Measurements from ENCODE around the gene PRMT7. TPM values are rescaled to one million over a fixed set of nuclear protein-coding genes. Genes with fewer than 3 reads are reported as not detected.

Gene PRMT7
- total RNA-seq, 1 experiment from 2014 or later = 59.3 TPM

DNA sequence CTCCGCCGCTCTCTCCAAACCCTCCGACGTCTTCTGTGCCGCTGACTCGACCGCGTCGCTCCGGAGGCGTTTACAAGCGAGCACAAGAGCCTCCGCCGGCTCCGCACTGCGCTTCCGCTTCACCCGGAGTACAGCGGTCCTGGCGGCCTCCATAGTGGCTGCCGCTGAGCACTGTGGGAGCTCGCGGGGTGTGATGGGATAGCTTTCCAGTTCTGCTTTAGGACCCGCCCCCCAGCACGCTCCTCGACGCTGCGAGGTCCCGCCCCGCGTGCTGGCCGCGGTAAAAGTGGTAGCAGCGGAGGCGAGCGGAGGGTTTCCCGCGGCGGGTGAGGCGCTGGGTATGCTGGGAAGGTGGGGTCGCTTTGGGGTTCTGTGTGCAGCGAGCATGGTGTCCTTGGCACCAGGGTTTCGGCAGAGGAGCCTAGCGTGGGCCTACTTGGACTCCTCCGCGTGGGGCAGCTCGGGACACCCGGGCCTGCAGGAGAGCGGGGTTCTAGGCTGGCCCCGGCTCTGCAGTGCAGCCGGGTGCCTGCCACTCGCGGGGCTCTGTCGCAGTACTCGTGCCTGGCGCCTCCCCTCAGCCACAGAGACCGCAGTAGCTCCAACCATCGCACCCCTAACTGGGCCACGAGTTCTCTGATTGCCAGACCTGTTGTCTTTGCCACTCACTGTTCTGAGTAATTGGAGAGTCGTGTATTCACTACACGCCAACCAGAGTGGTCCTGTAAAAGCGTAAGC, at the start of gene PRMT7, which contains the start of gene SLC7A6OS (continued):
- TF ChIP-seq, protein P1, sequence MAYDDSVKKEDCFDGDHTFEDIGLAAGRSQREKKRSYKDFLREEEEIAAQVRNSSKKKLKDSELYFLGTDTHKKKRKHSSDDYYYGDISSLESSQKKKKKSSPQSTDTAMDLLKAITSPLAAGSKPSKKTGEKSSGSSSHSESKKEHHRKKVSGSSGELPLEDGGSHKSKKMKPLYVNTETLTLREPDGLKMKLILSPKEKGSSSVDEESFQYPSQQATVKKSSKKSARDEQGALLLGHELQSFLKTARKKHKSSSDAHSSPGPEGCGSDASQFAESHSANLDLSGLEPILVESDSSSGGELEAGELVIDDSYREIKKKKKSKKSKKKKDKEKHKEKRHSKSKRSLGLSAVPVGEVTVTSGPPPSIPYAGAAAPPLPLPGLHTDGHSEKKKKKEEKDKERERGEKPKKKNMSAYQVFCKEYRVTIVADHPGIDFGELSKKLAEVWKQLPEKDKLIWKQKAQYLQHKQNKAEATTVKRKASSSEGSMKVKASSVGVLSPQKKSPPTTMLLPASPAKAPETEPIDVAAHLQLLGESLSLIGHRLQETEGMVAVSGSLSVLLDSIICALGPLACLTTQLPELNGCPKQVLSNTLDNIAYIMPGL (CRISPR knock-in tag; IDR thresholded peaks at IDR 0.05) = peak; percentile 78; the same call in 1 of the 2 replicates
- TF ChIP-seq, protein P2, sequence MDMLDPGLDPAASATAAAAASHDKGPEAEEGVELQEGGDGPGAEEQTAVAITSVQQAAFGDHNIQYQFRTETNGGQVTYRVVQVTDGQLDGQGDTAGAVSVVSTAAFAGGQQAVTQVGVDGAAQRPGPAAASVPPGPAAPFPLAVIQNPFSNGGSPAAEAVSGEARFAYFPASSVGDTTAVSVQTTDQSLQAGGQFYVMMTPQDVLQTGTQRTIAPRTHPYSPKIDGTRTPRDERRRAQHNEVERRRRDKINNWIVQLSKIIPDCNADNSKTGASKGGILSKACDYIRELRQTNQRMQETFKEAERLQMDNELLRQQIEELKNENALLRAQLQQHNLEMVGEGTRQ (CRISPR knock-in tag; IDR thresholded peaks at IDR 0.05) = peak; percentile 53; the same call in 1 of the 2 replicates
- TF ChIP-seq ZNF138 (CRISPR knock-in tag; conservative IDR thresholded peaks at IDR 0.05) = peak; percentile 81; the same call in 1 of the 2 replicates
- TF ChIP-seq FOXK1 (CRISPR knock-in tag; IDR thresholded peaks at IDR 0.05) = peak; percentile 81
- TF ChIP-seq OVOL2 (CRISPR knock-in tag; IDR thresholded peaks at IDR 0.05; ENCODE audit: borderline replicate concordance) = no peak
- 0 out of 2 replicates have a peak, but pooled peaks have one; percentile 34 for TF ChIP-seq CBFB (CRISPR knock-in tag; IDR thresholded peaks at IDR 0.05; ENCODE audit: low read depth)
- no peak for TF ChIP-seq PRRX2 (CRISPR knock-in tag; IDR thresholded peaks at IDR 0.05)
- TF ChIP-seq, protein P3, sequence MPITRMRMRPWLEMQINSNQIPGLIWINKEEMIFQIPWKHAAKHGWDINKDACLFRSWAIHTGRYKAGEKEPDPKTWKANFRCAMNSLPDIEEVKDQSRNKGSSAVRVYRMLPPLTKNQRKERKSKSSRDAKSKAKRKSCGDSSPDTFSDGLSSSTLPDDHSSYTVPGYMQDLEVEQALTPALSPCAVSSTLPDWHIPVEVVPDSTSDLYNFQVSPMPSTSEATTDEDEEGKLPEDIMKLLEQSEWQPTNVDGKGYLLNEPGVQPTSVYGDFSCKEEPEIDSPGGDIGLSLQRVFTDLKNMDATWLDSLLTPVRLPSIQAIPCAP (CRISPR knock-in tag; IDR thresholded peaks at IDR 0.05) = no peak; the same call in 1 of the 2 replicates
- no peak; the same call in 1 of the 2 replicates for TF ChIP-seq NR2C2 (CRISPR knock-in tag; IDR thresholded peaks at IDR 0.05)
- peak; percentile 75 for TF ChIP-seq ETV6 (CRISPR knock-in tag; IDR thresholded peaks at IDR 0.05)
- peak; percentile 90 for TF ChIP-seq MYBL2 (CRISPR knock-in tag; IDR thresholded peaks at IDR 0.05)
- peak; percentile 63; the same call in 1 of the 2 replicates for TF ChIP-seq ELF4 (CRISPR knock-in tag; IDR thresholded peaks at IDR 0.05; ENCODE audit: low read depth)
- no peak for TF ChIP-seq ESRRA (CRISPR knock-in tag; IDR thresholded peaks at IDR 0.05; ENCODE audit: borderline replicate concordance)
- TF ChIP-seq, protein P4, sequence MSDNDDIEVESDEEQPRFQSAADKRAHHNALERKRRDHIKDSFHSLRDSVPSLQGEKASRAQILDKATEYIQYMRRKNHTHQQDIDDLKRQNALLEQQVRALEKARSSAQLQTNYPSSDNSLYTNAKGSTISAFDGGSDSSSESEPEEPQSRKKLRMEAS (CRISPR knock-in tag; IDR thresholded peaks at IDR 0.05) = peak; percentile 97
- TF ChIP-seq, protein P5, sequence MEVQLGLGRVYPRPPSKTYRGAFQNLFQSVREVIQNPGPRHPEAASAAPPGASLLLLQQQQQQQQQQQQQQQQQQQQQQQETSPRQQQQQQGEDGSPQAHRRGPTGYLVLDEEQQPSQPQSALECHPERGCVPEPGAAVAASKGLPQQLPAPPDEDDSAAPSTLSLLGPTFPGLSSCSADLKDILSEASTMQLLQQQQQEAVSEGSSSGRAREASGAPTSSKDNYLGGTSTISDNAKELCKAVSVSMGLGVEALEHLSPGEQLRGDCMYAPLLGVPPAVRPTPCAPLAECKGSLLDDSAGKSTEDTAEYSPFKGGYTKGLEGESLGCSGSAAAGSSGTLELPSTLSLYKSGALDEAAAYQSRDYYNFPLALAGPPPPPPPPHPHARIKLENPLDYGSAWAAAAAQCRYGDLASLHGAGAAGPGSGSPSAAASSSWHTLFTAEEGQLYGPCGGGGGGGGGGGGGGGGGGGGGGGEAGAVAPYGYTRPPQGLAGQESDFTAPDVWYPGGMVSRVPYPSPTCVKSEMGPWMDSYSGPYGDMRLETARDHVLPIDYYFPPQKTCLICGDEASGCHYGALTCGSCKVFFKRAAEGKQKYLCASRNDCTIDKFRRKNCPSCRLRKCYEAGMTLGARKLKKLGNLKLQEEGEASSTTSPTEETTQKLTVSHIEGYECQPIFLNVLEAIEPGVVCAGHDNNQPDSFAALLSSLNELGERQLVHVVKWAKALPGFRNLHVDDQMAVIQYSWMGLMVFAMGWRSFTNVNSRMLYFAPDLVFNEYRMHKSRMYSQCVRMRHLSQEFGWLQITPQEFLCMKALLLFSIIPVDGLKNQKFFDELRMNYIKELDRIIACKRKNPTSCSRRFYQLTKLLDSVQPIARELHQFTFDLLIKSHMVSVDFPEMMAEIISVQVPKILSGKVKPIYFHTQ (CRISPR knock-in tag; IDR thresholded peaks at IDR 0.05) = no peak
- TF ChIP-seq ZNF263 (CRISPR knock-in tag; IDR thresholded peaks at IDR 0.05; ENCODE audit: low read depth) = no peak

DNA sequence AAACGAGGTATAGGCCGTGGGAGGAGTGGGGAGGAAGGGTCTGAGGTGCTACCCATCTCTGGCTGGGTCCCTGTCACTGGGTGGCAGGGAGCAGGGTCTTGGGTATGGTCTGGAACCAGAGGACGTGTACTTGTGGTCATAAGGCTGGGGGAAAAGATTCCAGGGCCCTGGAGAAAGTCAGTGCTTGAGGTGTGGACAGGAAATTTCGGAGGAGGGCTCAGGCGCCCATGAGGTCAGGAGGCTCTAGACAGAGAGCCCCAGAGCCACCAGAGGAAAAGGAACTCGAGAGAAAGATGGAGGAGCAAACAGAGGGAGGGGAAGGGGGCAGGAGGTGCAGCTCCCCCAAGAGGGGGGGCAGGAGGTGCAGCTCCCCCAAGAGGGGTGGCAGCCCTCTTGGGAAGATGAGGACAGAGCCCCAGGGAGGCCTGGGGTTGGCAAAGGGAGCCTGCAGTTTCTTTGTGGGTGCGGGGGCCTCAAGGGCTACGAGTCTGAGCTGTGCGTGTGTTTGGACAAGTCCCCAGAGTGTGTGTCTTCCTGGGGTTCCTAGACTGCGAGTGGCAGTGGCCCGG, 47.2 kb upstream of the PRMT7 start:
- H3K4me1 Mint-ChIP-seq = peaks cover 28% of the 10 kb centered on the region
- no peak for ATAC-seq
- no peak for TF ChIP-seq NR1H2 (CRISPR knock-in tag; IDR thresholded peaks at IDR 0.05)
- no peak for TF ChIP-seq ELF4 (CRISPR knock-in tag; IDR thresholded peaks at IDR 0.05; ENCODE audit: low read depth)
- TF ChIP-seq CREB1 (CRISPR knock-in tag; IDR thresholded peaks at IDR 0.05) = no peak
- TF ChIP-seq RORB (CRISPR knock-in tag; IDR thresholded peaks at IDR 0.05) = no peak
- no peak for TF ChIP-seq ZNF317 (CRISPR knock-in tag; IDR thresholded peaks at IDR 0.05; ENCODE audit: borderline replicate concordance, low read depth)
- no peak for TF ChIP-seq NFE2L1 (CRISPR knock-in tag; IDR thresholded peaks at IDR 0.05)
- TF ChIP-seq, protein P6, sequence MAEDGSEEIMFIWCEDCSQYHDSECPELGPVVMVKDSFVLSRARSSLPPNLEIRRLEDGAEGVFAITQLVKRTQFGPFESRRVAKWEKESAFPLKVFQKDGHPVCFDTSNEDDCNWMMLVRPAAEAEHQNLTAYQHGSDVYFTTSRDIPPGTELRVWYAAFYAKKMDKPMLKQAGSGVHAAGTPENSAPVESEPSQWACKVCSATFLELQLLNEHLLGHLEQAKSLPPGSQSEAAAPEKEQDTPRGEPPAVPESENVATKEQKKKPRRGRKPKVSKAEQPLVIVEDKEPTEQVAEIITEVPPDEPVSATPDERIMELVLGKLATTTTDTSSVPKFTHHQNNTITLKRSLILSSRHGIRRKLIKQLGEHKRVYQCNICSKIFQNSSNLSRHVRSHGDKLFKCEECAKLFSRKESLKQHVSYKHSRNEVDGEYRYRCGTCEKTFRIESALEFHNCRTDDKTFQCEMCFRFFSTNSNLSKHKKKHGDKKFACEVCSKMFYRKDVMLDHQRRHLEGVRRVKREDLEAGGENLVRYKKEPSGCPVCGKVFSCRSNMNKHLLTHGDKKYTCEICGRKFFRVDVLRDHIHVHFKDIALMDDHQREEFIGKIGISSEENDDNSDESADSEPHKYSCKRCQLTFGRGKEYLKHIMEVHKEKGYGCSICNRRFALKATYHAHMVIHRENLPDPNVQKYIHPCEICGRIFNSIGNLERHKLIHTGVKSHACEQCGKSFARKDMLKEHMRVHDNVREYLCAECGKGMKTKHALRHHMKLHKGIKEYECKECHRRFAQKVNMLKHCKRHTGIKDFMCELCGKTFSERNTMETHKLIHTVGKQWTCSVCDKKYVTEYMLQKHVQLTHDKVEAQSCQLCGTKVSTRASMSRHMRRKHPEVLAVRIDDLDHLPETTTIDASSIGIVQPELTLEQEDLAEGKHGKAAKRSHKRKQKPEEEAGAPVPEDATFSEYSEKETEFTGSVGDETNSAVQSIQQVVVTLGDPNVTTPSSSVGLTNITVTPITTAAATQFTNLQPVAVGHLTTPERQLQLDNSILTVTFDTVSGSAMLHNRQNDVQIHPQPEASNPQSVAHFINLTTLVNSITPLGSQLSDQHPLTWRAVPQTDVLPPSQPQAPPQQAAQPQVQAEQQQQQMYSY (CRISPR knock-in tag; IDR thresholded peaks at IDR 0.05) = no peak
- TF ChIP-seq, protein P1 (CRISPR knock-in tag; IDR thresholded peaks at IDR 0.05) = no peak
- no peak for TF ChIP-seq MXD4 (CRISPR knock-in tag; IDR thresholded peaks at IDR 0.05; ENCODE audit: borderline replicate concordance)

More for the DNA sequence above, 47.2 kb upstream of the PRMT7 start:
- H3K4me3 Mint-ChIP-seq = peak overlapping the region; percentile 85
- H3K27me3 Mint-ChIP-seq (ENCODE audit: low read depth) = peaks cover 16% of the 10 kb centered on the region
- POLR2A ChIA-PET = interaction anchor here (0.7 to 1.4 kb wide), 5 partner anchors 20 to 1389 kb away, joined by 3 to 8 read pairs (median 3); partner anchors contain the start of genes PRMT7 and SLC7A6OS
- H3K36me3 Mint-ChIP-seq = no peaks in the 10 kb centered on the region
- peak overlapping the region; percentile 77 for H3K27ac Mint-ChIP-seq
- H3K9me3 Mint-ChIP-seq = no peaks in the 10 kb centered on the region
- CTCF ChIA-PET = interaction anchor here (0.5 to 4.5 kb wide), 50 partner anchors 8 to 580 kb away, joined by 3 to 74 read pairs (median 4); partner anchors contain the start of genes ESRP2, NFATC3, PLA2G15 and PRMT7
- DNase-seq (ENCODE audit: low spot score) = no peak
